Lung microvascular endothelial cell (primary cell): ENCODE measurements around the gene IGSF9B. TPM values are rescaled to one million over a fixed set of nuclear protein-coding genes. Genes with fewer than 3 reads are reported as not detected.

Experiments
- DNase-seq, 2 donors: peaks; one replicate each; pipeline versions ENCODE4 v3.0.0 to v3.0.0-alpha.2; 2010; ENCODE audit warnings: low read depth in 2 of 2
- total RNA-seq: library from RNA; depleted of rRNA; stranded (reverse); fragments of >200 nt; gene quantifications from 2 replicates; pipeline ENCODE4 v1.2.1, GENCODE V29; 2014

The IGSF9B gene
- total RNA-seq, 1 donor from 2014 or later = not detected

- no peak for DNase-seq
Observed at GRCh38 chr11:133922078-133922870, 34.5 kb downstream of the IGSF9B start.

GRCh38 chr11:133921513-133921912 lies 35.3 kb downstream of the IGSF9B start:
- DNase-seq = no peak

GRCh38 chr11:133921026-133921425 lies 35.7 kb downstream of the IGSF9B start:
- no peak for DNase-seq

- DNase-seq = no peak
Observed at GRCh38 chr11:133920109-133920990, 36.4 kb downstream of the IGSF9B start.

- no peak for DNase-seq
Observed at GRCh38 chr11:133919330-133920108, 37.2 kb downstream of the IGSF9B start.

- no peak for DNase-seq
Observed at GRCh38 chr11:133918608-133919260, 38.0 kb downstream of the IGSF9B start.

GRCh38 chr11:133917921-133918607 lies 38.7 kb downstream of the IGSF9B start:
- DNase-seq = no peak

- DNase-seq = no peak
Observed at GRCh38 chr11:133916784-133917440, 39.9 kb downstream of the IGSF9B start.

- no peak for DNase-seq
Observed at GRCh38 chr11:133913761-133914160, 43.0 kb downstream of the IGSF9B start.

- DNase-seq = no peak
Observed at GRCh38 chr11:133911171-133911570, 45.6 kb downstream of the IGSF9B start.

GRCh38 chr11:133910101-133910500 lies 46.7 kb downstream of the IGSF9B start:
- no peak for DNase-seq

GRCh38 chr11:133908827-133909226 lies 47.9 kb downstream of the IGSF9B start:
- no peak for DNase-seq

- no peak for DNase-seq
Observed at GRCh38 chr11:133907841-133908241, 48.9 kb downstream of the IGSF9B start.

GRCh38 chr11:133907216-133907615 lies 49.6 kb downstream of the IGSF9B start:
- DNase-seq = no peak

GRCh38 chr11:133906746-133907145 lies 50.0 kb downstream of the IGSF9B start:
- DNase-seq = no peak

GRCh38 chr11:133906241-133906640 lies 50.5 kb downstream of the IGSF9B start:
- DNase-seq = no peak

GRCh38 chr11:133905677-133906156 lies 51.1 kb downstream of the IGSF9B start:
- DNase-seq = no peak

- DNase-seq = no peak
Observed at GRCh38 chr11:133904818-133905515, 51.8 kb downstream of the IGSF9B start.
